Gastroesophageal sphincter (tissue), 4 donors: Measurements from ENCODE around the gene CHST3. TPM values are rescaled to one million over a fixed set of nuclear protein-coding genes. Genes with fewer than 3 reads are reported as not detected.

Experiments
- ATAC-seq: fragments of 150-250 bp; one replicate; pipeline ENCODE4 v1.9.1; 2016; ENCODE audit warnings: mild to moderate bottlenecking, moderate library complexity
- H3K27ac ChIP-seq, 4 donors: fragments of 200-600 bp; sonication (generic) in 3 of 4; 1 replicate in 3 of 4; 2 replicates in 1 of 4; pipeline ENCODE4 v1.5.1; 2016 to 2019
- H3K27me3 ChIP-seq: fragments of 200-600 bp; sonication (generic); one replicate; pipeline ENCODE4 v1.5.1; 2019
- H3K36me3 ChIP-seq, 2 donors: fragments of 200-600 bp; sonication (generic); one replicate each; pipeline ENCODE4 v1.5.1; 2019; ENCODE audit warnings: control low read depth in 1 of 2
- H3K4me1 ChIP-seq, 3 donors: fragments of 200-600 bp; sonication (generic); 1 replicate in 2 of 3; 2 replicates in 1 of 3; pipeline ENCODE4 v1.5.1; 2016 to 2019; ENCODE audit warnings: control low read depth in 2 of 3
- H3K4me3 ChIP-seq, 2 donors: fragments of 200-600 bp; sonication (generic); one replicate each; pipeline ENCODE4 v1.5.1; 2019; ENCODE audit warnings: mild to moderate bottlenecking in 1 of 2, moderate library complexity in 1 of 2
- H3K9me3 ChIP-seq, 3 donors: fragments of 200-600 bp; sonication (generic); one replicate each; pipeline ENCODE4 v1.5.1; 2017 to 2019; ENCODE audit warnings: control low read depth in 2 of 3
- EP300 ChIP-seq: sonication (generic); formaldehyde crosslinking; IDR thresholded peaks from one replicate; pipeline ENCODE4 v1.6.1; 2017; ENCODE audit warnings: antibody characterized with exemption, mild to moderate bottlenecking
- POLR2A ChIP-seq, 2 donors: fragments of 450-650 bp; IDR thresholded peaks; one replicate each; pipeline ENCODE4 v1.6.1; 2017; ENCODE audit warnings: antibody characterized with exemption in 2 of 2, mild to moderate bottlenecking in 2 of 2, moderate library complexity in 1 of 2
- POLR2AphosphoS5 ChIP-seq: sonication (generic); formaldehyde crosslinking; IDR thresholded peaks from one replicate; pipeline ENCODE4 v1.6.1; 2017; ENCODE audit warnings: antibody characterized with exemption
- WGBS, 2 donors: methylation state at CpG; one replicate each; pipeline ENCODE4 v1.1.5; 2018; ENCODE audit warnings: low coverage in 1 of 2; 5-methylcytosine and 5-hydroxymethylcytosine counted together
- total RNA-seq, 4 donors: library from RNA; depleted of rRNA; stranded (reverse); fragments of >200 nt; gene quantifications; one replicate each; pipeline ENCODE4 v1.1.0, GENCODE V29; 2016
- TF ChIP-seq, protein P1 (sequence below), 4 experiments: fragments of 200-600 bp in 2 of 4; fragments of 450-650 bp in 2 of 4; sonication (generic) in 1 of 4; IDR thresholded peaks; one replicate each; pipeline ENCODE4 v1.5.1; 2017 to 2019; ENCODE audit warnings: antibody characterized with exemption in 4 of 4, mild to moderate bottlenecking in 2 of 4, moderate library complexity in 2 of 4

Gene CHST3
- total RNA-seq, 4 donors from 2014 or later = 31.8 to 48.0 (median 37.3) TPM

DNA sequence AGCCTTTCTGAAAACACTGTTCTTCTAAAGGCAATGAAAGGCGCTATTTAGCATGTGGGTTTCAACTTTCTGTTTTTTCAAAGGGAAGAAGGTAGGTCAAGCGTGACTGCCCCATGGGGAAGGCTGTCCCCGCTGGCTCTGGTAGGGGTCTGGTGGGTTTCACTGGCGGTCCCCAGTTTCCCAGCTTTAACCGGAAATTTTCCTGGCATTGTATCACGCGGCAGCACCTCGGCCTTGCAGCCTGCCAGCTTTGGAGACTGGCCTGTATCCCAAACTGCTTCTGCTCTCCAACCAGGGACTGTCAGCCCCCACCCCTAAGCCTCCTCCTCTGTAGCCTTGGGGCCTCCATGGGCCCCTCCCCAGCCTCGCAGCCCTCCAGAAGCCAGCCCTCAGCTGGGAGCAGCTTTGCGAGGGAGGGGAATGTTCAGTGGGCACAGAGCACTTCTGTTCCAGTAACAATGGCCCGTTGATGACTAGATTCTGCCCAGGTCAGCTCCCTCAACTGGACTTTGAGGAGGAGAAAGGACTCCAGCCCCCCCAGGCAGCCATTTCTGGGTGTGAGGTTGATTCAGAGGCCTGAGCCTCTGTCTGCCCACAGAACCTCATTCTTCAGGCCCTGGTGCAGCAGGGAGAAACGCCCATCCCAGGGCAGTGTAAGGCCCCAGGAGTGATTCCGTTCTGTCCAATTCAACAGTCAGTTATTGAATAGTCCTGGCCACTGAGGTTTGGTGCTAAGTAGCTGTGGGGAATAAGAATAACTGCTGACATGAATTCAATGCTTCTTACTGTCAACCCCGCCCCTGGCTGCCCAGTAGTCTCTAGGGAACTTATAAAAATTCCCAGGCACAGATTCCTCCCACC lies 17.1 kb downstream of the CHST3 start:
- no peaks in the 10 kb centered on the region for H3K36me3 ChIP-seq
- H3K27ac ChIP-seq = peak overlapping the region; percentile 47 to 91 (median 84)
- H3K9me3 ChIP-seq = no peaks in the 10 kb centered on the region
- H3K27me3 ChIP-seq = no peaks in the 10 kb centered on the region
- ATAC-seq = peak; percentile 24
- H3K4me1 ChIP-seq = peaks cover 18 to 100% (median 66%) of the 10 kb centered on the region in 3 donors
- peak overlapping the region in 1 of 2 donors; percentile 15 for H3K4me3 ChIP-seq
- peak; percentile 55 for TF ChIP-seq POLR2AphosphoS5
- no peak for TF ChIP-seq EP300
- TF ChIP-seq, protein P1, sequence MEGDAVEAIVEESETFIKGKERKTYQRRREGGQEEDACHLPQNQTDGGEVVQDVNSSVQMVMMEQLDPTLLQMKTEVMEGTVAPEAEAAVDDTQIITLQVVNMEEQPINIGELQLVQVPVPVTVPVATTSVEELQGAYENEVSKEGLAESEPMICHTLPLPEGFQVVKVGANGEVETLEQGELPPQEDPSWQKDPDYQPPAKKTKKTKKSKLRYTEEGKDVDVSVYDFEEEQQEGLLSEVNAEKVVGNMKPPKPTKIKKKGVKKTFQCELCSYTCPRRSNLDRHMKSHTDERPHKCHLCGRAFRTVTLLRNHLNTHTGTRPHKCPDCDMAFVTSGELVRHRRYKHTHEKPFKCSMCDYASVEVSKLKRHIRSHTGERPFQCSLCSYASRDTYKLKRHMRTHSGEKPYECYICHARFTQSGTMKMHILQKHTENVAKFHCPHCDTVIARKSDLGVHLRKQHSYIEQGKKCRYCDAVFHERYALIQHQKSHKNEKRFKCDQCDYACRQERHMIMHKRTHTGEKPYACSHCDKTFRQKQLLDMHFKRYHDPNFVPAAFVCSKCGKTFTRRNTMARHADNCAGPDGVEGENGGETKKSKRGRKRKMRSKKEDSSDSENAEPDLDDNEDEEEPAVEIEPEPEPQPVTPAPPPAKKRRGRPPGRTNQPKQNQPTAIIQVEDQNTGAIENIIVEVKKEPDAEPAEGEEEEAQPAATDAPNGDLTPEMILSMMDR (IDR thresholded peaks at IDR 0.05) = no peak
- TF ChIP-seq POLR2A (IDR thresholded peaks at IDR 0.05) = no peak
- 23 to 27% methylated on average over 2 to 4 of the region's 14 CpGs for WGBS, 2 donors

DNA sequence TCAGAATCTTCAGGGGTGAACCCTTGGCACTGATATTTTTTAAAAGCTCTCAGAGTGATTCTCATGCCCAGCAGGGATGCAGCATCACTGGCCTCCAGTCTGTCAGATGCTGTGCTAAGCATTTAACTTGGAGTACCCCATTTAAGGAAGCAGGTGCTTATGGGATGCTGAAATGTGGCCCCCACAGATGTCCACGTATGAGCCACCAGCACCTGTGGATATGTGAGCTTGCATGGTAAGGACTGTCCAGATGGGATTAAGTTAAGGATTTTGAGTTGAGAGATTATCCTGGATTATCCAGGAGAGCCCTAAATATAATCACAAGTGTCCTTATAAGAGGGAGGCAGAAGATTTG lies 17.7 kb downstream of the CHST3 start:
- Histone ChIP-seq H3K4me1 (peaks cover 21 to 100% (median 66%) of the 10 kb centered on the region in 3 donors), H3K36me3 (no peaks in the 10 kb centered on the region), H3K4me3 (no peak overlapping the region), H3K9me3 (no peaks in the 10 kb centered on the region), H3K27me3 (no peaks in the 10 kb centered on the region), H3K27ac (peak overlapping the region; percentile 47 to 91 (median 84))
- WGBS, 2 donors = 29% methylated on average over 1 of the region's 1 CpG; no CpG with 5 or more reads in 1 of the 2 donors
- no peak for ATAC-seq
- TF ChIP-seq, protein P1 (IDR thresholded peaks at IDR 0.05) = no peak
- TF ChIP-seq POLR2AphosphoS5 = no peak
- no peak for TF ChIP-seq POLR2A (IDR thresholded peaks at IDR 0.05)
- TF ChIP-seq EP300 = no peak

DNA sequence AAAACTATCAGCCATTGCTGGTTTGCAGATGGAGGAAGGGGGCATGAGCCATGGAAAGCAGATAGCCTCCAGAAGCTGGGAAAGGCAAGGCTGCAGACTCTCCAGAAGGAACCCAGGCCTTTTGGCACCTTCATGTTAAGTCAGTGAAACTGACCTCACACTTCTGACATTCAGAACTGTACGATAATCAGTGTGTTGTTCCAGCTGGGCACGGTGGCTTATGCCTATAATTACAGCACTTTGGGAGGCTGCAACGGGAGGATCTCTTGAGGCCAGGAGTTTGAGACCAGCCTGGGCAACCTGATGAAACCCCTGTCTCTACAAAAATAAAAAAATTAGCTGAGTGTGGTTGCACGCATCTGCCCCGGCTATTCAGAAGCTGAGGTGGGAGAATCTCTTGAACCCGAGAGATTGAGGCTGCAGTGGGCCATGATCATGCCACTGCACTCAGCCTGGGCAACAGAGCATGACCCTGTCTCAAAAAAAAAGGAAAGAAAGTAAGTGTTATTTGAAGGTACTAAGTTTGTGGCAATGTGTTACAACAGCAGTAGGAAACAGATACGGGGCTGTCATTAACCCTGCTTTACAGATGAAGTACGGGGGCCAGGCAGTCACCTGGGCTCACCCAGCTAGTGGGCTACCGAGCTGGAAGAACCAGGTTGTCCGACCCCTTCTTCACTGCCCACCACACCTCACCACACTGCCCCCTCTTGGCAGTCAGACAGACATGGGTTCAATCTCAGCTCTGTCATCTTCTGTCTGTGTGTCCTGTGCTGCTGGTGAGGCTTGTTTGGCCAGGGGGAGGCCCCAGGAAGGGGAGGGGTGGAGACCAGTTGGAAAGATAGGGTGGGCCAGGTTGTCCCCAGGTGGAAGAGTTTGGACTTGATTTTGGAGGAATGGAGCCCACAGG lies 18.3 kb downstream of the CHST3 start:
- no peaks in the 10 kb centered on the region for H3K36me3 ChIP-seq
- 32 to 56% methylated on average over 5 to 8 of the region's 10 CpGs for WGBS, 2 donors
- no peak for ATAC-seq
- TF ChIP-seq POLR2A (IDR thresholded peaks at IDR 0.05) (no peak), POLR2AphosphoS5 (peak; percentile 17), EP300 (no peak)
- peak overlapping the region; percentile 47 to 91 (median 84) for H3K27ac ChIP-seq
- H3K27me3 ChIP-seq = no peaks in the 10 kb centered on the region
- H3K4me1 ChIP-seq = peaks cover 21 to 100% (median 71%) of the 10 kb centered on the region in 3 donors
- H3K4me3 ChIP-seq = no peak overlapping the region
- H3K9me3 ChIP-seq = no peaks in the 10 kb centered on the region

DNA sequence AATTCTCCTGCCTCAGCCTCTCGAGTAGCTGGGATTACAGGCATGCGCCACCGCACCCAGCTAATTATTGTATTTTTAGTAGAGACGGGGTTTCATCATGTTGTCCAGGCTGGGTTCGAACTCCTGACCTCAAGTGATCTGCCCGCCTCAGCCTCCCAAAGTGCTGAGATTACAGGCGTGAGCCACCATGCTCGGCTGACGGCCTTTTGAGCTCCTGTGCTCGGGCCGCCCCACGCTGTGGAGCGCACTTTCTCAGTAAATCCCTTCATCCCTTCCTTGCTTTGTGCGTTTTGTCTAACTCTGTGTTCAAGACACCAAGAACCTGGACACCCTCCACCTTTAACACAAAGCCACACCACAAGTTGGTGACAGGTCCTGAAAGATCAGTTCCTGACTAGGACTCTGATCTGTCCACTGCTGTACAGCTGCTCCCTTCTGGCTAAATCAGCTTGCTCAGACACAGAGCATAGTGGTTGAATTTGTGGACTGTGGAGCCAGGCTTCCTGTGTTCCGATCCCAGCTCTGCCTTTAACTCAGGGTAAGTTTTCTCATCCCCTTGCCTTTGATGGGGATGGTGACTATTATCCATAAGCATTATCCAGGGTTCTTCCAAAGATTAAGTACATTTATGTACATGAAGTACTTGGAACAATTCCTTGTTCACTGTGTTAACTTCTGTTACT lies 20.1 kb downstream of the CHST3 start:
- H3K4me1 ChIP-seq = peaks cover 21 to 95% (median 67%) of the 10 kb centered on the region in 3 donors
- WGBS, 2 donors = 83% methylated on average over 1 to 14 of the region's 15 CpGs
- no peak for ATAC-seq

More for the DNA sequence above, 20.1 kb downstream of the CHST3 start:
- H3K36me3 ChIP-seq = no peaks in the 10 kb centered on the region
- H3K27me3 ChIP-seq = no peaks in the 10 kb centered on the region
- peak overlapping the region; percentile 83 to 91 (median 85) for H3K27ac ChIP-seq
- H3K4me3 ChIP-seq = no peak overlapping the region
- TF ChIP-seq POLR2A (IDR thresholded peaks at IDR 0.05) = no peak
- TF ChIP-seq, protein P1 (IDR thresholded peaks at IDR 0.05) = no peak
- no peak for TF ChIP-seq POLR2AphosphoS5
- no peak for TF ChIP-seq EP300
- no peaks in the 10 kb centered on the region for H3K9me3 ChIP-seq
